Astrocyte (in vitro differentiated cells and primary cell): ENCODE data around the gene THSD7B. TPM values are rescaled to one million over a fixed set of nuclear protein-coding genes. Genes with fewer than 3 reads are reported as not detected.

Experiments used
- DNase-seq: peaks from one replicate; pipeline ENCODE4 v3.0.0-alpha.2; 2010; ENCODE audit warnings: low read depth
- FAIRE-seq: peaks from 2 replicates; lab custom pipeline; 2011; peaks lifted over from hg19 to GRCh38; lab: Jason Lieb, UNC
- H2AFZ ChIP-seq: 2 replicates; pipeline ENCODE4 v1.6.0; 2012; ENCODE audit warnings: low read depth, low read length, inconsistent platforms
- H3K27ac ChIP-seq: 2 replicates; pipeline ENCODE4 v1.5.1; 2011; ENCODE audit warnings: low read depth, low read length, inconsistent platforms
- H3K27me3 ChIP-seq: 2 replicates; pipeline ENCODE4 v1.6.0; 2011; ENCODE audit warnings: low read length, inconsistent platforms; ENCODE audit not compliant: insufficient read depth
- H3K36me3 ChIP-seq: 2 replicates; pipeline ENCODE4 v1.5.1; 2011; ENCODE audit warnings: low read length, inconsistent platforms; ENCODE audit not compliant: insufficient read depth
- H3K4me1 ChIP-seq: 2 replicates; pipeline ENCODE4 v1.5.1; 2011; ENCODE audit warnings: low read length, inconsistent platforms; ENCODE audit not compliant: insufficient read depth
- H3K4me2 ChIP-seq: 2 replicates; pipeline ENCODE4 v1.6.0; 2012; ENCODE audit warnings: low read length, inconsistent platforms
- H3K4me3 ChIP-seq: 2 replicates; pipeline ENCODE4 v1.5.1; 2011; ENCODE audit warnings: low read depth, mild to moderate bottlenecking, low read length, inconsistent platforms; ENCODE audit not compliant: insufficient read depth
- H3K79me2 ChIP-seq: 2 replicates; pipeline ENCODE4 v1.6.0; 2012; ENCODE audit warnings: mild to moderate bottlenecking, low read length, inconsistent platforms; ENCODE audit not compliant: insufficient read depth
- H3K9ac ChIP-seq: 2 replicates; pipeline ENCODE4 v1.6.0; 2012; ENCODE audit warnings: mild to moderate bottlenecking, low read length, inconsistent platforms
- H3K9me3 ChIP-seq: 2 replicates; pipeline ENCODE4 v1.5.1; 2012; ENCODE audit warnings: low read depth, mild to moderate bottlenecking, low read length, inconsistent platforms; ENCODE audit not compliant: insufficient read depth
- H4K20me1 ChIP-seq: 2 replicates; pipeline ENCODE4 v1.6.0; 2012; ENCODE audit warnings: low read length, inconsistent platforms; ENCODE audit not compliant: insufficient read depth
- H3K27ac Mint-ChIP-seq: one replicate; pipeline ENCODE4 v1.8.0; 2021; ENCODE audit warnings: mild to moderate bottlenecking, mixed read lengths; ENCODE audit not compliant: unreplicated experiment
- H3K27me3 Mint-ChIP-seq: one replicate; pipeline ENCODE4 v1.8.0; 2021; ENCODE audit warnings: low read depth, mixed read lengths; ENCODE audit not compliant: unreplicated experiment
- H3K36me3 Mint-ChIP-seq: one replicate; pipeline ENCODE4 v1.8.0; 2021; ENCODE audit warnings: low read depth, mixed read lengths; ENCODE audit not compliant: unreplicated experiment
- H3K4me1 Mint-ChIP-seq: one replicate; pipeline ENCODE4 v1.8.0; 2021; ENCODE audit warnings: low read depth, mixed read lengths; ENCODE audit not compliant: unreplicated experiment
- H3K4me3 Mint-ChIP-seq: one replicate; pipeline ENCODE4 v1.8.0; 2021; ENCODE audit warnings: mild to moderate bottlenecking, moderate library complexity, mixed read lengths; ENCODE audit not compliant: unreplicated experiment
- H3K9me3 Mint-ChIP-seq: one replicate; pipeline ENCODE4 v1.8.0; 2021; ENCODE audit warnings: mild to moderate bottlenecking, mixed read lengths; ENCODE audit not compliant: unreplicated experiment
- CTCF ChIP-seq: IDR thresholded peaks from 2 replicates; pipeline ENCODE4 v1.5.1; 2011; ENCODE audit warnings: low read depth, mild to moderate bottlenecking, inconsistent platforms, low read length, moderate library complexity; ENCODE audit not compliant: insufficient read depth
- EZH2 ChIP-seq: IDR thresholded peaks from 2 replicates; pipeline ENCODE4 v1.6.1; 2012; ENCODE audit warnings: mild to moderate bottlenecking, low read length, inconsistent platforms; ENCODE audit not compliant: insufficient read depth
- total RNA-seq: library from RNA; stranded (reverse); gene quantifications from 2 replicates; pipeline ENCODE4 v1.2.1, GENCODE V29; 2021

The THSD7B gene
- total RNA-seq, 1 donor from 2014 or later, result 0.18 TPM

DNA sequence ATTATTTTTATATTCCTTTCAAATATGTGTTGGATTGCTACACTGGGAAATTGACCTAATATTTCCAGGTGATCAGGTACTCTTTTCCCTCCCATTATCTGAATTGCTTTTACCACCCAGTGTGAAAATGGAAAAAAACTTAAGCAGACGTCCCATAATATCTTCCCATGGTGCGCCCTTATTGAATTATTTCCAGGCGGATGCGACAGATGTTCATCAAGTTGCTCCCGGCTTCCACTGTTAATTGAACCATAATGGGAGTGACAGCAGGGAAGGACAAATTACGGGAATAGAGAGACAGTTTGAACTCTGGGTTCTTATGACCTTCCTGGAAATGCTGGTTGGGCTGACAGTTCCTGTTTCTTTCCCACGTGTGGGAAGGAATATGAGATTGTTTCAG lies 93.3 kb downstream of the THSD7B start:
- Histone ChIP-seq H3K4me2 (no peak overlapping the region), H3K27me3 (no peaks in the 10 kb centered on the region), H3K27ac (no peak overlapping the region), H3K79me2 (no peaks in the 10 kb centered on the region), H3K9ac (no peak overlapping the region), H3K4me1 (no peaks in the 10 kb centered on the region), H4K20me1 (no peaks in the 10 kb centered on the region), H3K36me3 (no peaks in the 10 kb centered on the region), H2AFZ (no peak overlapping the region), H3K4me3 (no peak overlapping the region), H3K9me3 (no peaks in the 10 kb centered on the region)
- H3K36me3 Mint-ChIP-seq, result no peaks in the 10 kb centered on the region
- H3K27me3 Mint-ChIP-seq, result no peaks in the 10 kb centered on the region
- H3K27ac Mint-ChIP-seq, result no peak overlapping the region
- no peak overlapping the region for H3K4me3 Mint-ChIP-seq
- DNase-seq (no peak), FAIRE-seq (no peak)
- H3K9me3 Mint-ChIP-seq, result no peaks in the 10 kb centered on the region
- H3K4me1 Mint-ChIP-seq, result no peaks in the 10 kb centered on the region
- TF ChIP-seq EZH2 (no peak), CTCF (no peak)

DNA sequence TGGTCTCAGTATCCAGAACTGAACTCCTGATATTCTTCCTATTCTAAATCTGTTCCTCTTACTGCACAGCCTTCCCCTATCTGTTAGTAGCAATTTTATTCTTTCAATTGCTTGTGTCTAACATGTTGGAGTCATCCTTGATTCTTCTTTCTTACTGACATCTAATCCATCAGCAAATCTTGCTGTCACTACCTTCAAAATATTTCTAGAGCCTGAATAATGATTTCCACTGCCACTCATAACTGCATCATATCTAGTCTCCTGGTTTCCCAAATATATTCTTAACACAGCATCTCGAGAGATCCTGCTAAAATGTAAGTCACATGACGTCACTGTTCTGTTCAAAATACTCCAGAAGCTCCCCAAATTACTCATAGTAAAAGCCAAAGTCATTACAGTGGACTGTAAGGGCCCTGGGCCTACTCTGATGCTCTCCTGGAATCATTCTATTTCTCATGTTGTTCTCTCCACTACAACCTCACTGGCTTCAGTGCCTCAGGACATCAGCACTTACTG lies 95.2 kb downstream of the THSD7B start:
- FAIRE-seq (no peak), DNase-seq (no peak)
- H3K4me3 Mint-ChIP-seq, result no peak overlapping the region
- no peaks in the 10 kb centered on the region for H3K36me3 ChIP-seq
- no peaks in the 10 kb centered on the region for H4K20me1 ChIP-seq
- no peak overlapping the region for H3K4me3 ChIP-seq
- H2AFZ ChIP-seq, result no peak overlapping the region
- no peaks in the 10 kb centered on the region for H3K79me2 ChIP-seq
- no peaks in the 10 kb centered on the region for H3K27me3 ChIP-seq
- no peaks in the 10 kb centered on the region for H3K9me3 ChIP-seq
- no peaks in the 10 kb centered on the region for H3K36me3 Mint-ChIP-seq
- H3K9ac ChIP-seq, result no peak overlapping the region
- no peaks in the 10 kb centered on the region for H3K4me1 ChIP-seq
- no peak overlapping the region for H3K4me2 ChIP-seq
- H3K27ac Mint-ChIP-seq, result no peak overlapping the region
- no peaks in the 10 kb centered on the region for H3K4me1 Mint-ChIP-seq
- H3K27ac ChIP-seq, result no peak overlapping the region
- H3K9me3 Mint-ChIP-seq, result no peaks in the 10 kb centered on the region
- TF ChIP-seq CTCF (no peak), EZH2 (no peak)
- H3K27me3 Mint-ChIP-seq, result no peaks in the 10 kb centered on the region

DNA sequence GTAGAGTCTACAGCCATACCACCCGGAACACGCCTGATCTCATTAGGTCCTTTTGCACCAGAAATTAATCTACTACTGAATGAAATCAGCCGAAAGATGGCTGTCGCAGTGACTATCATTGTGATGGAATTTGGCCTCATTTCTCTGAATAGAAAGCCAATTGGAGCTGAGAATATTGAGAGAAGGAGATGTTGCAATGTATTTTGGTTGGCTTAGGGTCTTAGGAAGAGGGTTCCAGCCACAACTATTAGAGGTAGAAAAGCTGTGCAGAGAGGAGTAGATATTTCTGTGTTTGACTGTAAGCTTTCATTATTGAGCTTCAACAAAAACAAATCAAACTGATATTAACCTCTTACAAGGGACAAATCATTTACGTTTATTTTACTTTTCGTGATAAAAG lies 98.1 kb downstream of the THSD7B start:
- Mint-ChIP-seq H3K4me3 (no peak overlapping the region), H3K4me1 (no peaks in the 10 kb centered on the region), H3K27ac (no peak overlapping the region), H3K27me3 (no peaks in the 10 kb centered on the region), H3K36me3 (no peaks in the 10 kb centered on the region), H3K9me3 (no peaks in the 10 kb centered on the region)
- no peaks in the 10 kb centered on the region for H3K36me3 ChIP-seq
- H4K20me1 ChIP-seq, result no peaks in the 10 kb centered on the region
- FAIRE-seq (no peak), DNase-seq (no peak)
- H3K4me2 ChIP-seq, result no peak overlapping the region
- no peaks in the 10 kb centered on the region for H3K4me1 ChIP-seq
- no peak overlapping the region for H3K4me3 ChIP-seq
- H3K27ac ChIP-seq, result no peak overlapping the region
- no peaks in the 10 kb centered on the region for H3K79me2 ChIP-seq
- H3K9me3 ChIP-seq, result no peaks in the 10 kb centered on the region
- H3K9ac ChIP-seq, result no peak overlapping the region
- H3K27me3 ChIP-seq, result no peaks in the 10 kb centered on the region
- H2AFZ ChIP-seq, result no peak overlapping the region
- TF ChIP-seq EZH2 (no peak), CTCF (no peak)
